Testis (tissue), 3 donors: ENCODE results near the gene CCDC198. TPM values are rescaled to one million over a fixed set of nuclear protein-coding genes. Genes with fewer than 3 reads are reported as not detected.

Source experiments
- DNase-seq: peaks from one replicate; pipeline ENCODE4 v3.0.0-alpha.2; 2019
- H3K27ac ChIP-seq, 2 donors: fragments of 200-600 bp; sonication (generic); one replicate each; pipeline ENCODE4 v1.5.1; 2019
- H3K27me3 ChIP-seq: fragments of 200-600 bp; sonication (generic); one replicate; pipeline ENCODE4 v1.5.1; 2019
- H3K36me3 ChIP-seq: fragments of 200-600 bp; sonication (generic); one replicate; pipeline ENCODE4 v1.5.1; 2017; ENCODE audit warnings: low read depth; ENCODE audit errors: missing control alignments
- H3K4me1 ChIP-seq: fragments of 200-600 bp; sonication (generic); one replicate; pipeline ENCODE4 v1.5.1; 2019
- H3K4me3 ChIP-seq, 2 donors: fragments of 200-600 bp; sonication (generic); one replicate each; pipeline ENCODE4 v1.5.1; 2017 to 2019
- H3K9me3 ChIP-seq: fragments of 200-600 bp; sonication (generic); one replicate; pipeline ENCODE4 v1.5.1; 2017
- POLR2A ChIP-seq: fragments of 450-650 bp; IDR thresholded peaks from one replicate; pipeline ENCODE4 v1.6.1; 2017; ENCODE audit warnings: antibody characterized with exemption, mild to moderate bottlenecking, moderate library complexity
- WGBS, 2 donors: methylation state at CpG; one replicate each; pipeline ENCODE4 v1.1.5; 2018; 5-methylcytosine and 5-hydroxymethylcytosine counted together
- intact Hi-C: fragments of 100-400 bp; cut with DNase I; formaldehyde crosslinking; loops from one replicate; pipeline ENCODE4 v1.15.1; 2023; ENCODE audit warnings: low total_unique reads
- polyA plus RNA-seq: library from polyadenylated mRNA; stranded (reverse); fragments of 350-450 nt; fragmentation: Illumina TruSeq; extraction: RNeasy Lipid Tissue Mini Kit (QIAGEN cat#74804); gene quantifications from one replicate; pipeline ENCODE4 v1.2.3, GENCODE V29; 2014; ENCODE audit warnings: low read depth, low replicate concordance; ENCODE audit not compliant: insufficient read depth
- total RNA-seq, 2 donors: library from RNA; depleted of rRNA; stranded (reverse); fragments of >200 nt; gene quantifications; one replicate each; pipeline ENCODE4 v1.2.3, GENCODE V29; 2016
- TF ChIP-seq, protein P1 (sequence below), 3 experiments: fragments of 450-650 bp in 2 of 3; fragments of 200-600 bp in 1 of 3; sonication (generic) in 1 of 3; IDR thresholded peaks; one replicate each; pipeline ENCODE4 v1.5.1; 2016 to 2019; ENCODE audit warnings: antibody characterized with exemption in 3 of 3, mild to moderate bottlenecking in 2 of 3, moderate library complexity in 1 of 3

Gene CCDC198
- total and polyA plus RNA-seq, 3 donors from 2014 or later: 3.8 TPM; not detected in 2

- 69 to 71% methylated on average over 1 of the region's 1 CpG for WGBS, 2 donors
- no peaks in the 10 kb centered on the region for H3K9me3 ChIP-seq
- no peaks in the 10 kb centered on the region for H3K27me3 ChIP-seq
- no peak for DNase-seq
- H3K36me3 ChIP-seq: no peaks in the 10 kb centered on the region
- intact Hi-C loops: no loop called here
- H3K27ac ChIP-seq: no peak overlapping the region
- no peak overlapping the region for H3K4me3 ChIP-seq
- TF ChIP-seq POLR2A: no peak
- TF ChIP-seq, protein P1, sequence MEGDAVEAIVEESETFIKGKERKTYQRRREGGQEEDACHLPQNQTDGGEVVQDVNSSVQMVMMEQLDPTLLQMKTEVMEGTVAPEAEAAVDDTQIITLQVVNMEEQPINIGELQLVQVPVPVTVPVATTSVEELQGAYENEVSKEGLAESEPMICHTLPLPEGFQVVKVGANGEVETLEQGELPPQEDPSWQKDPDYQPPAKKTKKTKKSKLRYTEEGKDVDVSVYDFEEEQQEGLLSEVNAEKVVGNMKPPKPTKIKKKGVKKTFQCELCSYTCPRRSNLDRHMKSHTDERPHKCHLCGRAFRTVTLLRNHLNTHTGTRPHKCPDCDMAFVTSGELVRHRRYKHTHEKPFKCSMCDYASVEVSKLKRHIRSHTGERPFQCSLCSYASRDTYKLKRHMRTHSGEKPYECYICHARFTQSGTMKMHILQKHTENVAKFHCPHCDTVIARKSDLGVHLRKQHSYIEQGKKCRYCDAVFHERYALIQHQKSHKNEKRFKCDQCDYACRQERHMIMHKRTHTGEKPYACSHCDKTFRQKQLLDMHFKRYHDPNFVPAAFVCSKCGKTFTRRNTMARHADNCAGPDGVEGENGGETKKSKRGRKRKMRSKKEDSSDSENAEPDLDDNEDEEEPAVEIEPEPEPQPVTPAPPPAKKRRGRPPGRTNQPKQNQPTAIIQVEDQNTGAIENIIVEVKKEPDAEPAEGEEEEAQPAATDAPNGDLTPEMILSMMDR (IDR thresholded peaks at IDR 0.05): no peak
- no peaks in the 10 kb centered on the region for H3K4me1 ChIP-seq
Observed at GRCh38 chr14:57487771-57488170, 5.9 kb downstream of the CCDC198 start.

DNA sequence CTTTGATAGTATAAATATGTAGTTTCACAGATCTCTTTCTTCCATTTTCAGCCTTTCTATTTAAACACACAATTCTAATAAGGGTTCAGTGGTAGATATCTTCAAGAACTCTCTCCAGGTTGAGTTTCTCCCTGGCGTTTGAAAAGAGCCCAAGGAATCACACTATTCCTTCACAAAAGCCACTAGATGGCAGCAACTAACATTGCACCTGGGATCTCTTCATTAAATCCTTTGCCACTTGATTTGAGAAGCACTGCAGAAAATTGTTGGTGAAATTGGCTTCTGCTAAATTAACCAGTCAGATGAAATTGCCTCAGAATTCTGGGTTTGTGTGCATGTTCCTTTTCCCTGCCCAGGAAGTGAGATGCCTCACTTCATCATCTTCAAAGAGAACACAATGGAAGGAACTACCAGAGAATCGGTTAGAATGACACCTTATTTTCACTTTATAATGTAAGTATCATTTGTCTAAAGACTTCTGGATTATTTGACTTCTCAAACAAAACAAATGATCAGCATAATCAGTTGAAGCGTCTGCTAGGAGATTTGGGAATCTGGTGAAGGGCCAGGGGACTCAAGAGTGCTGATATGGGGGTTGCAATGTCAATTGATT is 6.8 kb downstream of the CCDC198 start:
- TF ChIP-seq, protein P1 (IDR thresholded peaks at IDR 0.05): peak; percentile 29 to 50 (median 46)
- no peak for TF ChIP-seq POLR2A
- 52 to 54% methylated on average over 3 of the region's 3 CpGs for WGBS, 2 donors
- no peaks in the 10 kb centered on the region for H3K4me1 ChIP-seq
- H3K4me3 ChIP-seq: no peak overlapping the region
- DNase-seq: peak; percentile 19
- H3K36me3 ChIP-seq: no peaks in the 10 kb centered on the region
- intact Hi-C loops: no loop called here
- H3K27ac ChIP-seq: no peak overlapping the region
- H3K27me3 ChIP-seq: no peaks in the 10 kb centered on the region
- H3K9me3 ChIP-seq: no peaks in the 10 kb centered on the region

- no peak for DNase-seq
- TF ChIP-seq, protein P1 (IDR thresholded peaks at IDR 0.05): no peak
- intact Hi-C loops: no loop called here
- H3K9me3 ChIP-seq: no peaks in the 10 kb centered on the region
- H3K4me1 ChIP-seq: no peaks in the 10 kb centered on the region
- no peak overlapping the region for H3K4me3 ChIP-seq
- no peak overlapping the region for H3K27ac ChIP-seq
- H3K36me3 ChIP-seq: no peaks in the 10 kb centered on the region
- no peaks in the 10 kb centered on the region for H3K27me3 ChIP-seq
Observed at GRCh38 chr14:57485635-57486034, 8.0 kb downstream of the CCDC198 start.

DNA sequence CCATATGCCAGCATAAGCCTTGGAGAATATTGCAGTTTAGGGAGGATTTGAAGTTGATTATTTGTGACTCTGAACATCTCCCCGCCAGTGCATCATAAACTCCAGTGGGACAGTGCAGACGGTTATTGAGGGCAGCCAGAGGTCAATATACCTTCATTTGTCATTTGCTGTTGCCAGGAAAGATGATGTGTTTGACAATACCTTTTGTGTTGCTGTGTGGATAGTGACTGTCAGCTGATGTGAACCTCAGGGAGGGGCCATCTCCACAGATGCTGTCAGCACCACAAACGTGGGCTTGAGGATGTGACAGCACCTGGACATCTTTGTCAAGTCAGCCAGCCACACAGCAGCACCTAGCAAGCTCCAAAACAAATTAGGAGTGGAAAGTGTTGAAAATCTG is 11.5 kb downstream of the CCDC198 start:
- Histone ChIP-seq H3K36me3 (no peaks in the 10 kb centered on the region), H3K9me3 (no peaks in the 10 kb centered on the region), H3K4me1 (peaks cover 13% of the 10 kb centered on the region), H3K27me3 (no peaks in the 10 kb centered on the region), H3K4me3 (no peak overlapping the region), H3K27ac (no peak overlapping the region)
- intact Hi-C loops: no loop called here
- 82 to 84% methylated on average over 3 of the region's 3 CpGs for WGBS, 2 donors
- TF ChIP-seq, protein P1 (IDR thresholded peaks at IDR 0.05): no peak
- no peak for TF ChIP-seq POLR2A
- no peak for DNase-seq

DNA sequence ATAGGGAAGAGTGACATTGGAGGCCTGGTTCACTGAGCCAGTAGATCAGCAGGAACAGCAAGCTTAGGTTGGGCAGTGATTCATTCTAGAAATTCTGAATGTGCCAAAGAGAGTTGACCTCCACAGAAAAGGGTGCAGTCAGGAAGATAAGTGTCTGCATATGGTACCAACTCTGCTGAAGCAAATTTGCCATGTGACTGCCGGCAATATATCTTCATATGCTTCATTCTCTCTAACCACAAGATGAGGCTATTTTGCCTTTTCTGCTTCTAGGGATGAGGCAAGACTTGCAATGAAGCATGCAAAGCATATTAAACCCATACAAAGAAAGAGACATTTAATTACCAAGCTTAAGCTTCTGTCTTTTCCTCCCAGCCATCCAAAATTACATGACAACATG is 13.6 kb downstream of the CCDC198 start:
- no peak overlapping the region for H3K4me3 ChIP-seq
- 82 to 95% methylated on average over 1 of the region's 1 CpG for WGBS, 2 donors
- intact Hi-C loops: no loop called here

More for the DNA sequence above, 13.6 kb downstream of the CCDC198 start:
- TF ChIP-seq, protein P1 (IDR thresholded peaks at IDR 0.05): no peak
- no peak for TF ChIP-seq POLR2A
- no peak for DNase-seq
- Histone ChIP-seq H3K4me1 (peaks cover 13% of the 10 kb centered on the region), H3K27ac (no peak overlapping the region), H3K27me3 (no peaks in the 10 kb centered on the region), H3K9me3 (no peaks in the 10 kb centered on the region), H3K36me3 (no peaks in the 10 kb centered on the region)
